ENCODE measurements around the gene GSK3B. TPM values are rescaled to one million over a fixed set of nuclear protein-coding genes. Genes with fewer than 3 reads are reported as not detected.

Gene GSK3B
- total and polyA plus RNA-seq, 7 donors = 9.1 to 43.2 (median 34.5) TPM

GRCh38 chr3:120113128-120114116 lies 19.2 kb upstream of the GSK3B start:
- intact Hi-C loops (cut with DNase I) = no loop called here
- Histone ChIP-seq H3K27me3 (ENCODE audit: insufficient read depth in 3 of 3, low read length in 2 of 3) (no peaks in the 10 kb centered on the region), H3K9me3 (peaks cover 4% of the 10 kb centered on the region), H3K4me3 (no peak overlapping the region), H3K4me1 (no peaks in the 10 kb centered on the region), H3K36me3 (ENCODE audit: insufficient read depth in 1 of 2, low read depth in 1 of 2) (no peaks in the 10 kb centered on the region), H3K27ac (no peak overlapping the region)
- TF ChIP-seq, protein P1, sequence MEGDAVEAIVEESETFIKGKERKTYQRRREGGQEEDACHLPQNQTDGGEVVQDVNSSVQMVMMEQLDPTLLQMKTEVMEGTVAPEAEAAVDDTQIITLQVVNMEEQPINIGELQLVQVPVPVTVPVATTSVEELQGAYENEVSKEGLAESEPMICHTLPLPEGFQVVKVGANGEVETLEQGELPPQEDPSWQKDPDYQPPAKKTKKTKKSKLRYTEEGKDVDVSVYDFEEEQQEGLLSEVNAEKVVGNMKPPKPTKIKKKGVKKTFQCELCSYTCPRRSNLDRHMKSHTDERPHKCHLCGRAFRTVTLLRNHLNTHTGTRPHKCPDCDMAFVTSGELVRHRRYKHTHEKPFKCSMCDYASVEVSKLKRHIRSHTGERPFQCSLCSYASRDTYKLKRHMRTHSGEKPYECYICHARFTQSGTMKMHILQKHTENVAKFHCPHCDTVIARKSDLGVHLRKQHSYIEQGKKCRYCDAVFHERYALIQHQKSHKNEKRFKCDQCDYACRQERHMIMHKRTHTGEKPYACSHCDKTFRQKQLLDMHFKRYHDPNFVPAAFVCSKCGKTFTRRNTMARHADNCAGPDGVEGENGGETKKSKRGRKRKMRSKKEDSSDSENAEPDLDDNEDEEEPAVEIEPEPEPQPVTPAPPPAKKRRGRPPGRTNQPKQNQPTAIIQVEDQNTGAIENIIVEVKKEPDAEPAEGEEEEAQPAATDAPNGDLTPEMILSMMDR (IDR thresholded peaks at IDR 0.05) = no peak
- WGBS, 3 donors = 77 to 81% (median 80%) methylated on average over 8 of the region's 8 CpGs
- ATAC-seq = no peak
- DNase-seq = no peak

- Histone ChIP-seq H3K36me3 (ENCODE audit: insufficient read depth in 1 of 2, low read depth in 1 of 2) (no peaks in the 10 kb centered on the region), H3K4me1 (no peaks in the 10 kb centered on the region), H3K27me3 (ENCODE audit: insufficient read depth in 3 of 3, low read length in 2 of 3) (no peaks in the 10 kb centered on the region), H3K9me3 (peaks cover 4% of the 10 kb centered on the region), H3K27ac (no peak overlapping the region), H3K4me3 (no peak overlapping the region)
- WGBS, 3 donors = 88 to 100% (median 96%) methylated on average over 1 of the region's 1 CpG
- DNase-seq (no peak), ATAC-seq (no peak)
- intact Hi-C loops (cut with DNase I) = no loop called here
- TF ChIP-seq, protein P1 (IDR thresholded peaks at IDR 0.05) = no peak
Measured at GRCh38 chr3:120111898-120112297, 17.7 kb upstream of the GSK3B start.

- H3K36me3 ChIP-seq (ENCODE audit: insufficient read depth in 1 of 2, low read depth in 1 of 2) = peaks cover 0 to 3% of the 10 kb centered on the region in 2 donors
- intact Hi-C loops (cut with DNase I) = no loop called here
- H3K9me3 ChIP-seq = no peaks in the 10 kb centered on the region
- WGBS, 3 donors = 83 to 87% (median 84%) methylated on average over 7 of the region's 7 CpGs
- H3K4me3 ChIP-seq = no peak overlapping the region
- no peak overlapping the region for H3K27ac ChIP-seq
- TF ChIP-seq, protein P1 (IDR thresholded peaks at IDR 0.05) = no peak
- H3K4me1 ChIP-seq = peaks cover 6% of the 10 kb centered on the region
- no peak for DNase-seq
- no peaks in the 10 kb centered on the region for H3K27me3 ChIP-seq (ENCODE audit: insufficient read depth in 3 of 3, low read length in 2 of 3)
- no peak for ATAC-seq
Measured at GRCh38 chr3:120103276-120103675, 9.0 kb upstream of the GSK3B start.

GRCh38 chr3:120102674-120103073 lies 8.4 kb upstream of the GSK3B start:
- Histone ChIP-seq H3K4me3 (no peak overlapping the region), H3K9me3 (no peaks in the 10 kb centered on the region), H3K36me3 (ENCODE audit: insufficient read depth in 1 of 2, low read depth in 1 of 2) (peaks cover 0 to 3% of the 10 kb centered on the region in 2 donors), H3K27ac (no peak overlapping the region), H3K4me1 (peaks cover 6% of the 10 kb centered on the region), H3K27me3 (ENCODE audit: insufficient read depth in 3 of 3, low read length in 2 of 3) (no peaks in the 10 kb centered on the region)
- intact Hi-C loops (cut with DNase I) = no loop called here
- TF ChIP-seq, protein P1 (IDR thresholded peaks at IDR 0.05) = no peak
- WGBS, 3 donors = 35 to 43% (median 36%) methylated on average over 3 of the region's 3 CpGs
- DNase-seq (no peak), ATAC-seq (peak in 3 of 4 donors; percentile 28 to 40 (median 30))
